NCI-H1092 (cell line): ENCODE data around the gene PPM1N.
A peak's percentile ranks its signal among the peaks of the same experiment; 100 is the strongest.
"Not testable (repeated sequence)": the region's sequence is repeated elsewhere in the genome, so short reads cannot be mapped to it uniquely, and the experiment has no call there.

ENCODE experiments used
- DNase-seq: peaks from one replicate; lab custom pipeline; 2025; lab: John Stamatoyannopoulos, UW

Gene PPM1N

GRCh38 chr19:45510352-45510751 is 12.1 kb downstream of the PPM1N start:
- DNase-seq, result not testable (repeated sequence)

GRCh38 chr19:45511074-45511473 is 12.8 kb downstream of the PPM1N start:
- no peak for DNase-seq

GRCh38 chr19:45512881-45513483 is 14.7 kb downstream of the PPM1N start:
- no peak for DNase-seq

- DNase-seq, result no peak
Observed at GRCh38 chr19:45514376-45515051, 16.3 kb downstream of the PPM1N start.

GRCh38 chr19:45515081-45515624 is 16.9 kb downstream of the PPM1N start:
- no peak for DNase-seq

- DNase-seq, result no peak
Observed at GRCh38 chr19:45515807-45516401, 17.7 kb downstream of the PPM1N start.

GRCh38 chr19:45517238-45517637 is 19.0 kb downstream of the PPM1N start:
- no peak for DNase-seq

GRCh38 chr19:45517641-45518468 is 19.6 kb downstream of the PPM1N start:
- no peak for DNase-seq

GRCh38 chr19:45518469-45518826 is 20.2 kb downstream of the PPM1N start:
- no peak for DNase-seq

GRCh38 chr19:45522010-45522941 is 24.0 kb downstream of the PPM1N start:
- no peak for DNase-seq

GRCh38 chr19:45523642-45524256 is 25.5 kb downstream of the PPM1N start:
- DNase-seq, result peak; percentile 61

- no peak for DNase-seq
Observed at GRCh38 chr19:45524575-45525129, 26.4 kb downstream of the PPM1N start.

GRCh38 chr19:45526143-45526542 is 27.9 kb downstream of the PPM1N start:
- DNase-seq, result peak; percentile 20

- DNase-seq, result no peak
Observed at GRCh38 chr19:45526971-45527370, 28.7 kb downstream of the PPM1N start.

- DNase-seq, result no peak
Observed at GRCh38 chr19:45527731-45528130, 29.5 kb downstream of the PPM1N start.

- no peak for DNase-seq
Observed at GRCh38 chr19:45528149-45528743, 30.0 kb downstream of the PPM1N start.

GRCh38 chr19:45528744-45529419 is 30.6 kb downstream of the PPM1N start:
- DNase-seq, result no peak

- no peak for DNase-seq
Observed at GRCh38 chr19:45529420-45529785, 31.2 kb downstream of the PPM1N start.

- no peak for DNase-seq
Observed at GRCh38 chr19:45531349-45531748, 33.1 kb downstream of the PPM1N start.

GRCh38 chr19:45539459-45539858 is 41.2 kb downstream of the PPM1N start:
- no peak for DNase-seq
